HUDEP-2 (cell line): ENCODE data around the gene ROGDI.

Experiments
- DNase-seq, 76 experiments: peaks; one replicate each; lab custom pipeline; 2025; ENCODE audit not compliant: unreplicated experiment in 76 of 76; lab: John Stamatoyannopoulos, UW

Gene ROGDI, protein sequence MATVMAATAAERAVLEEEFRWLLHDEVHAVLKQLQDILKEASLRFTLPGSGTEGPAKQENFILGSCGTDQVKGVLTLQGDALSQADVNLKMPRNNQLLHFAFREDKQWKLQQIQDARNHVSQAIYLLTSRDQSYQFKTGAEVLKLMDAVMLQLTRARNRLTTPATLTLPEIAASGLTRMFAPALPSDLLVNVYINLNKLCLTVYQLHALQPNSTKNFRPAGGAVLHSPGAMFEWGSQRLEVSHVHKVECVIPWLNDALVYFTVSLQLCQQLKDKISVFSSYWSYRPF

DNA sequence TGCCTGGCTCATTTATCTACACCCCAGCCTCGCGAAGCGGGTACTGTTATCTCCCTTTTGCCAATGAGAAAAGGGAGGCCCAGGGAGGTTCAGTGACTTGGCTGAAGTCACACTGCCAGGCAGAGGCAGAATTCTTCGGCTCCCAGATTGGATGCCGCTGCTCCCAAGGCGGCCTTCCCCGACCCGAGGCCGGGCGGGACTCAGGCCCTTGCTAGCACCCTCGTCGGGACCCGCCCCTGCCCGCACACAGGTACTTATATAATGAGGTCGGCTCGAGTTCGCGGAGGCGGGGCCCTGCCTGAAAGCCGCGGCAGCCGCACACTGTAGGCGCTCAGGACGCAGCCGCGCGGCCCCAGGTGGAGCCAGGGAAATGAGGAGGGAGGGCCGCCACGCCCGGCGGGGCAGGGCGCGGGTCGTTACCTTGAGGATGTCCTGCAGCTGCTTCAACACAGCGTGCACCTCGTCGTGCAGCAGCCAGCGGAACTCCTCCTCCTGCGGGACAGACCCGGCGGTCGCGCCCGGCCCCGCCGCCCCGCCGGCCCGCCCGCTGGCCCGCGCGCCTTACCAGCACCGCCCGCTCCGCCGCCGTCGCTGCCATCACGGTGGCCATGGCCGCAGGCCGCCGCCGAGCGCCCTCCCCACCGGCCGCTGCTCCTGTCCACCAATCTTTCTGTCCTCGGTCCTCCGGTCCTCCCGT is at the start of gene ROGDI:
Gene ROGDI (minus strand): TSS at position 672 of the 697 bp plus-strand sequence. CDS start 62 bp downstream, at position 610.
- peak in 72 of 76 experiments; percentile 37 to 86 (median 69) for DNase-seq

DNA sequence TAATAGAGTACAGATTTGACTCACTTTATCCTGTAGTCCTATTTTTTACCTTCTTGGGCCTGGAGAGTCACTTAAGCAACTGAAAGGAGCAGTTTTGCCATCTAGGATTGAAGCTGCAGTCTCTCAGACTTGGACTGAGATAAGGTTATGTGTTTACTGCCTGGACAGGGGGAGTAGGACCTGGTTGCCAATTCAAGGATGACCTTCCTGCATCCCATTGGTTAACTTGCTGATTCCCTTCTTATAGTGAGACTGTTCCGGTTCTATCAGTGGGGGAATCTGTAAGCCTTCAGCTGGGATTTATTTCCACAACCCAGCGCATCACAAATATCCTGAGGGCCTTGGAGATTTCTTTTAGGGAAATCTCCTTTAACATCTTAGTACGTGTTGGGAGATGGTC is 47.8 kb upstream of the ROGDI start:
- peak in 2 of 76 experiments; percentile 12 to 13 for DNase-seq

DNA sequence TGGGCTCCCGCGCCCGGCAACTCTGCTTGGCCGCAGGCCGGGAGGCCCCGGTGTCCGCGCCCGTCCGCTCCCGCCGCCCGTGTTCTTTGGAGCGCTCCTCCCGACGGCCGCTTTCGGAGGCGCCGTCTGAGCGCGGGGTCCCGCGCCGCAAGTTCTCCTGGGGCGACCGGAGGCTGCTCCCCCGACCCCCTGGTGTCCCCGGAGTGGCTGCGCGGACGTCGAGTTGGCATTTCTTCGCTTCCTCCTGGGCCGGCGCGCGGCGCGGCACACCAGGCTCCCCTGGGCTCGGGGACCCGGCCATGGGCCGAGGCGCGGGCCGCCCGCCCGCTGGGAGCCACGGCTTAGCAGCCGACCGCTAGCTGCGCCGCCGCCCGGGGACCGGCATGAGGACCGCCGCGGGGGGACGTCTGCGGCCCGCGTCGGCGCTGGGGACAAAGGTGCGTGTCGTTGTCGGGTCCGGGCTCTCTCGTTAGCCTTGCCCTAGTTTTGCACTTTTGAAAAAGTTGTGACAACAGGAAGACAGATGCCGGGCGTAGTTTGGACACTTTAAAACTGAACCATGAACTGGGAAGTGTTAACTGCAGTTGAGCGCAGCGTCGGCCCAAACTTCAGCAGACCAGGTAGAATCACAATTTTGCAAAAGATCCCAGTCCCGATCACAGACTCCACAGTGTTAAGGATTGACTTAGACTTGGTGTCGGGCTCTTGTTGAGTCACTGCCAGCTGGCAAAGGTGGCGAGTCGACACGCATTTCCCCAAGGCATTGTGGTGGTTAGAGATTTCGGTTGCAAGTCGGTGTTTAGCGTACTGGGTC is 45.5 kb upstream of the ROGDI start:
- DNase-seq, result peak in 55 of 76 experiments; percentile 5 to 67 (median 42)

DNA sequence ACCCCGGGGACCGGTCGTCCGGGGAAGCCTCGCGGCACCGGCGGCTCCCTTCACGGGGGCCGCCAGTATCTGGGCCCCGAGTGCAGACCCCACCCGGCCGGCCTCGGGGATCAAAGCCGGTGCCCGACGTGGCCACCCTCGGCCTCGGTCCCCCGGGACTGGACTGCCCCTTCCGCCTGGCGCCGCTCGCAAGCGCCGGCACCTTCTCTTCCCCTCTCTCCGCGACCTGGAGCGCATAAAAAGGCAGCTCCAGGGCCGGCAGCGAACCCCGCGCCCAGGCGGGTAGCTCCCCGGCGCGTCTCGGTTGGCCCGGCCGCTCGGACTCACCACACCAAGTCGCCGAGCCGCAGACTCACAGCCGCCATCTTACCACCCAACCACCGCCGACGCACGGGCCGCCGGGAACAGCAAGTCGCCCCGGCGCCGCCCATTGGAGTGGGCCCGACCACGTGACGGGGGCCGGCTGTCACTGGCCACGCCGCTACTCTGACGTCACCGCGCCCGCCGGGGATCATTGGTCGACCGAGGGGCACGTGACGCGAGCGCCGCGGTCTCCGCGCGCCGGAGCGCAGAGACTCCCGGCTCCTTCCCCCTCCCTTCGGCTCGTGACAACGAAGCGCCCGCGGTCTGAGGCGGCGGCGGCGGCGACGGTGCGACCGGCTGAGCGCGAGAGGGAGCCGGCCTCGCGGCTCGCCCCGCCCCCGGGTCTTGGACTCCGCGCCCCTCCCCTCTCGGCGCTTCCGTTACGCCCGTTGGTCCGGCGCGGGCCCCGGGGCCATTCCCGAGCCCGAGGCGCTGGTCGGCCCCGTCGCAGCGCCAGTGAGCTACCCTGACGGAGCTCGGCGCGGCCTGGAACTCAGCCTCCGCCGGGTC is 44.7 kb upstream of the ROGDI start, which contains the start of the genes GLYR1 and UBN1:
Gene GLYR1 (minus strand): TSS at position 388 of the 873 bp plus-strand sequence. CDS start 23 bp downstream, at position 365.
Gene UBN1 (plus strand): TSS at position 581 of the 873 bp plus-strand sequence. CDS start 5,437 bp downstream, outside the sequence.
- peak in 75 of 76 experiments; percentile 38 to 99 (median 95) for DNase-seq

DNA sequence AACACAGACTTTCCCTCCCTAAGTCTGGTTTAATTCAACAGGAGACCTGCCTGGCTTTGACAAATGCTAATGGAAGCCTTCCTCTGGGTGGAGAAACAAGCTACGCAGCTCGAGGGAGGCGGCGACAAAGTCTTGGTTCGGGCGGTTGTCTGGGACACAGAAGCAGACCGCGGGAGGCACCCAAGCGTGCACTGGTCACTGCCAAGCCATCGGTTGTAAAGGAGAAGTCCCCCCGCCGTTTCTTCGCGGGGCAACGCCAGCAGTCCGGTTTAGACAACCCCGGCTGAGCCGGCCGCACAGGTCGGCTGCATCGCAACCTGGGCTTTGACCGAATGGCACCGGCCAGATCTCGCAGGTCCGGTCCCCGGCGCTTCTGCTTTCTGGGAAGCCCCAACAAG is 44.1 kb upstream of the ROGDI start:
- peak in 62 of 76 experiments; percentile 7 to 72 (median 46) for DNase-seq

DNA sequence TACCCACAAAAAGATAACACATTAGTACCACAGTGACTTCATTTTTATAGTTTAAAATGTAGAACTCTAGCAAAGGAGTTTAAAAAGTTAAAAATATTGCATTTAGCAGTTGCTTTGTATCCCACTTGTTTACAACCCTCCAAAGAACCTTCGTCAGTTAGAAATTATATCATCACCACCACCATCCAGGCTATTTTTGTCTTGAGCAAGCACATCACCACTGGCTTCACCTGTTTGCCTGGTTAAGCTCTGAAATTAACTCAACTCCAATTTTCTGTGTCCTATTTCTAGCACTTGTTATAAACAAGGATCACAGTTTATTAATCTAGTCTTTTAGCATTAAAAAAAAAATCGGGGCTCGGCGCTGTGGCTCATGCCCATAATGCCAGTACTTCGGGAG is 38.6 kb upstream of the ROGDI start:
- DNase-seq, result no peak

DNA sequence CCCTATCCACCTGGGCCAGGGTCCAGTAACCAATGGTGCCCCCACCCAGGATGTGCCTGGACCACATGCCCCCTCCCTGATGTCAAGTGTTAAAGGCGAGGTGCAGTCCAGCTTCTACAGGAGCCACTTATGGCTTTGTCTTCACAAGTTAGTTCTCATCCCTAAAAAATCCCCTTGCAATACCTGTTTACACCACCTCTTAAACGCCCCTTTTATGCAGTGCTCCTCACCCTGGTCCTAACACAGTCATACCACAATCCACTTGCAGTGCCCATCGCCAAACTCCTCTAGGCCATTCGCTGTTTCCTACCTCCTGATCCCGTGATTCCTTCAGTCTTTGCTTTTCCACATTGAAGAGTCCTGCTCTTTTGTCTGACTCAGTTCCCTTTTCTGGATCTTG is 37.5 kb upstream of the ROGDI start:
- DNase-seq, result no peak

DNA sequence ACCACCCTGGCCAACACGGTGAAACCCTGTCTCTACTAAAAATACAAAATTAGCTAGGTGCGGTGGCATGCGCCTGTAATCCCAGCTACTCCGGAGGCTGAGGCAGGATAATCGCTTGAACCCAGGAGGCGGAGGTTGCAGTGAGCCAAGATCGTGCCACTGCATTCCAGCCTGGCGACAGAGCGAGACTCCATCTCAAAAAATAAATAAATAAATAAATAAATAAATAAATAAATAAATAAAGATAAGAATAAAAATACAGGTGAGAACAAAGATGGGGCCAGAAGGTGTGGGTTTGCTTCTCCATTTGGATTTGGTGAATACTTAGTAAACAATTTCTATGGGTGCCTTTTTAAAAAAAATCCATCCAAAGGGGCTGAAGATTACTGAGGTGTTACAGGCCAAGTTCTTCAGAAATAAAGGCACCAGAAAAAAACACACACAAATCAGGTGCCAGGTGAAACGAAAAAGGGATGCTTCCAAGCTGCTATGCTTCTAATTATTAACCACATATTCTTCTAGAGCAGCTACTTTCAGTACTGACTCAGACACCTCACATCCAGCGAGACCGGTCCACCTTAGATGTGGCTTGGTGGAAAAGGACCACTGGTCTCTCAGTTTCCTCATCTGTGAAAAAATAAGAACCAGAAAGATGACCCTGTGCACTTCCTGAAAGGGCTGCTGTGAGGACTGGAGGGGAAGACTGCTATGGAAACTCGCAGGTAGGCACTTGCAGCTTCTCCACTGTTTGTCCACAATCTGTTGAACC is 35.5 kb upstream of the ROGDI start:
- DNase-seq, result no peak

DNA sequence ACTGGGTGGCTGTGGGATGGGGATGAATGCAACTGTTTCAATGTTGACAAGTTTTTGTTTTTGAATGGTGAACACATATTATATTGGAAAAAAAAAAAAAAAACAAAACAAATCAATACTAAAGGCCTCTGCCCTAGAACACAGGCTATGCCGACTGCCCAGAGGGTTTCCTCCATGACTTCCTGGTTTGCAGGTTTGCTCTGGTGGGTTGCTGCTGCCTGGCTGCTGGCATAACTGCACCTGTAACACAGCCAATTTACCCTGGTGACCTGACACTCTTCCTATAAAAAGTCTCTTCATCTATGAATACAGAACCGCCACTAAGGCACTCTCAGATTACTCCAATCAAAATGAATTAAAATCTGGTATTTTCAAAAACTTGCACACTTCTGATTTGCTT is 34.3 kb upstream of the ROGDI start:
- no peak for DNase-seq

DNA sequence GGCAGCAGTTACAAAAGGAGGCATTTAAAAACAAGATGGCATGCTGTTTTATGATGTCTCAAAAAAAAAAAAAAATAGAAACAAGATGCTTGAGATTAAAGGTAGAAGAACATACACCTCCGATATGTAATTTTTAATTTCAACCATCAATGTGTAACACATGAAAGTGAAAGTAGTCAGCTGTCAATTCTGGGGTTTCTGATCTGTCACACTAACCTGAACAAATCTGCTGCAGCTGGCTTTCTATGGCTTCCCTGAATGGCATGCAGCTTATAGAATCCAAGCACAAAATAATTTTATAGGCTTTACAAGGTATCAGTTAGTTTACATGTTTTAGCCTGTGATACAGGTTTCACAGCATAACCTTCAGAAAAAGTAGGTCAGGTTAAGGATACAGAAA is 31.2 kb upstream of the ROGDI start:
- DNase-seq, result no peak

DNA sequence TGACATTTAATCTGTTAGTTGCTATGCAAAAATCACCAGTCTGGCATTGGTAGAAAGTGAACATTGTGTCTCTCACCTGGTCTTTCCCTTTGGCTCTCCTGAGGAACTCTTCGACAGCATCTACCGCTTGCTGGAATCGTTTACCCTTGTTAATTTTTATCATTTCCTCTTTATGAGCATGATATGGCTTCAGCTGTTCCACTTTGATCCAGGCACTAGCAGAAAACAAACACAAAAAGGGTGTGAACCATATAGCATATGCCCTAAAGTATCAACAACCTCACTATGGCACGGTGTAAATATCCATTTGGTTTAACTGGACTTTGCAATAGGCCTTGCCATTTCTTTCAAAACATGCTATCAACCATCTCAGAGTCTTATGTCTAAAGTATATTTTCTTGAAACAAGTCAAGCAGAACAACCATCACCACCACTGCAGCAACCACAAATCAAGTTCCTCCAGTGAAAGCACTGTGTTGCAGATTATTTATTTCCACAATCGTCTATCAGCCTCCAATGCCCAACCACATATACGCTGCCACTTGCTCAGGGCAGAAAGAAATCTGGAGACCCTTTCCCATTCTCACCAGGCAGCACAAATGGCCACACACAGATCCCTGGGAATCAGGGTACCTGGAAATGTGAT is 30.4 kb upstream of the ROGDI start:
- no peak for DNase-seq

DNA sequence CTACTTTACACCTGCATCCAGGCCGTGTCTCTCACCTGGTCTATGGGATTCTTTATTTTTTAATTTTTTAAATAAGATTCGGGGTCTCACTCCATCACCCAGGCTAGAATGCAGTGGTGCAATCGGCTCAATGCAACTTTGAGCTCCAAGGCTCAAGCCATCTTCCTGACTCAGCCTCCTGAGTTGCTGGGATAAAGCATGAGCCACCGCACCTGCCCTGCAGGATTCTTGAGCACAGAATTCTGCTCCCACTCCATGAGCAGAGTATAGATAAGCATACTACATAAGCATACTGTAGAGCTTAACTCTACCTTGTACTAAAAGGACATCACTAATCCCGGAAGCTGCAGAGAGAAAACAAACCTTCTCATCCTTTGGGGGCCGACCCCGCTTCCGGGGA is 29.2 kb upstream of the ROGDI start:
- no peak for DNase-seq

DNA sequence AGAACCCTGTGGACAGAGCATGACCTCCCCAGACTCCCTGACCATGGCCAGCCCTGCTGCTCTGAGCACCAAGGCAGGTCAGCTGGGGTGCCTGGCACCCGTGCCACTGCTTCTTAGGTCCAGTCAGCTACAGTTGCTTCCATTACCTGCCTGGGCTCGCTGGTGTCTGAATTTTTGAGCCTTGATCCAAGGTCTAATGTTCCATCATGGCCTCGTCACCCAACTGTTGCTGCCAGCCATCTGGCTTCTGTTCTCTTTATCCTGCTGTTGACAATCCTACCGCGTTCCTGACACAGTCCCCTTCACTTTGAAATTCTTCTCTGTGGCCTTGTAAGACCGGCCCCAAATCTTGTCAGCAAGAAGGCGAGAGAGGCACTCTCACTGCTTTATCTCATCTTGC is 28.0 kb upstream of the ROGDI start:
- DNase-seq, result peak in 1 of 76 experiments; percentile 3

DNA sequence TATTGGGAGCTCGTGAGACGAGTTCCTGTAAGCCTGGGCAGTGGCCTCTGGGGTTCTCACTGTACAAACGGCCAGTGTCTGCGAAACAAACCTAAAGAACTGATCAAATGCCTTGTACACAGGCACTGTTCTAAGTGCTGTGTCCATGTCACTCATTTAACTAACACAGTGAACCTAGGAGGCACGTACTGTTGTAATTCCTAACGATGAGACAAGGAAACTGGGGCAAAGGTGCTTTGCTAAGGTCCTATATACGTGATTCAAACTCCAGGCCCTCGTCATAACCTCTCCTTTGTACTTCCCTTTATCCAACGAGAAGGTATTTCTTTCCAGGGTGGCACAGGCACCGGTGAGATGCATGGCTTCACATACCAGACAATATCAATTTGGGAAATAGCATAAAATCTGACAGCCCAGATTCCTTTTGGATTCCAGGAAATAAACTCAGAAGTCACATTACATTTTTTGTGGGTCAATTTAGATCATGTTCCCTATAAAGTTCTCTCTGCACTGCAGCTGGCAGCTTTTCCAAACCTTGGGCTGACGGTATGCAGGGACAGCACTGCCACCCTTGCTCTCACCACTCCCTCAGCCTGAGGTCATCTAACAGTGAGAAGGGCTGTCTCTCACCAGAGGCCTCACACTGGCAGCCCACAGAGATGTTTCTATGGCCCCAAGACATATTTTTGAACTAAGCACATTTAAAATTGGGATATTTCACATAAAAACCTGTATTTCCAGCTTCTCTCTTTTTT is 26.3 kb upstream of the ROGDI start:
- no peak for DNase-seq

DNA sequence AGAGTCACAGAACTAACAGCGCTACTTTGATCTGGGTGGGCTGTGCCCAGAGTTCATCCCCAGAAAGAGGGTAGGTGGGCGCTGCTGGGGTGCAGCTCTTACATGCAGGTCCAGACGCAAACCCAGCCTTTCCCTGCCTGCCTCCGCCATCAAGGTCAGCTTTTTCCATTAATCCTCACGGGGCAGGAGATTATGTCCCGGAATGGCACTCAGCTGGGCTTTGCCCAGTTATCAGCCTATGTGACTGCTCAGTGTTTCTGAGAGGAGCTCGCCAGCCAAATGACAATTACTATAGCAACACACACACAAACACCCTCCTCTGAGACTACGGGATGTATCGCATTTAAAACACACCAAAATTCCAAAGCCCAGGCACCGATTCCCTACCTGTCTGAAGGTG is 24.5 kb upstream of the ROGDI start:
- DNase-seq, result no peak

DNA sequence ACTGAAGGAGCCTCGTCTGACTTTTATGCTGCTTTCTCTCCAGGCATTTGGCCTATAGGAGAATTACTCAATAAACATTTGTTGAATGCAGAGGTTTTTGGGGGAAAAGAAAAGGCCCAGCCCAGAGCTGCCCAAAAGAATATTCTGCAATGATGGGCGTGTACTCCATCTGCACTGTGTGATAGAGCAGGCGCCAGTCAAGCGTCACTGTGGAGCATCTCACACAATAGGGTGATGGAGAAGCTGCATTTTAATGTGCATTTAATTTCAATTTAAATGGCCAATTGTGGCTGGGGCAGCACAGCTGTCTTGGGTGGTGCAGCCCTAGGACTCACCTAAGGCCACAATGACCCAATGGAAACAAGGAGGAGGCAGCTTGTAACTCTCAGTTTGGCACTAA is 24.1 kb upstream of the ROGDI start:
- DNase-seq, result peak in 60 of 76 experiments; percentile 4 to 73 (median 43)

DNA sequence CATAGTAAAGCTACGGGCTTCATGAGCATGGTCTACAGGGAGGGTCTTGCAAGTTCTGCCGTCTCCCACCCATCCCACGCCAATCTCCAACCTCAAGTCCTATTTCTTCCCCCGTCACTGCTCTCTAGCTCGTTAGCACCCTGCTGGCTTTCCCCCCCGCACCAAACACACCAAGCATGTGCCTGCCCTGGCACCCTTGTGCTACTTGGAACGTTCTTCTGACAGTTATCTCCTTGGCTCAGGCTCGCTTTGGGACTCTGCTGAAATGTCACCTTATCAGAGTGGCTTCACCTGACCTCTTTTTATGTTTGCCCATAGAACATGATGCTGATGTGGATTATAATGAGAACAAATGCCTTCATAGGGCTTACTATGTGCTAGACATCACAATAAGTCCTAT is 22.8 kb upstream of the ROGDI start:
- peak in 75 of 76 experiments; percentile 40 to 94 (median 83) for DNase-seq

DNA sequence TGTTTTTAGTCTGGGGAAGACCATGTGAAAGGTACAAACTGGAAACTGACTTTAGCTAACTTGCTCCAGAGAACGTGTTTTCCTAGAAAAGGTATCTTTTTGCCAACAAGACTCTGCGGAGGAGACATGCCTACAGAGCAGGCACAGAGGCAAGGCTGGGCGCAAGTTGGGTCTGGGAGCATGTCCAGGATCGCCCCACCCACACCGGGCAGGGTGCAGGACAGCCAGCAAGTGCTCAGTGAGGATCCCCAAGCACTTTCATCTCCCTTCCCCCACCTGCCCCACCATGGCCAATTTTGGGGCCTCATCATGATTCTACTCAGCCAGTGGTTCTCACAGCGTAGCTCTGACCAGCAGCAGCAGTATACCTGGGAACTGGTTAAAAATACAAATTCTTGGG is 18.2 kb upstream of the ROGDI start:
- peak in 8 of 76 experiments; percentile 7 to 47 (median 22) for DNase-seq
